Thyroid gland (tissue), 4 donors: ENCODE measurements around the gene RTP5. TPM values are rescaled to one million over a fixed set of nuclear protein-coding genes. Genes with fewer than 3 reads are reported as not detected.

ENCODE experiments used
- DNase-seq, 2 donors: peaks; one replicate each; pipeline ENCODE4 v3.0.0-alpha.2; 2019
- H3K27ac ChIP-seq, 3 donors: fragments of 200-600 bp; sonication (generic); 1 replicate in 2 of 3; 2 replicates in 1 of 3; pipeline ENCODE4 v1.5.1; 2016 to 2019; ENCODE audit warnings: mild to moderate bottlenecking in 1 of 3, moderate library complexity in 1 of 3
- H3K27me3 ChIP-seq: fragments of 200-600 bp; sonication (generic); one replicate; pipeline ENCODE4 v1.5.1; 2019
- H3K36me3 ChIP-seq, 2 donors: fragments of 200-600 bp; sonication (generic); one replicate each; pipeline ENCODE4 v1.5.1; 2016 to 2019
- H3K4me1 ChIP-seq, 2 donors: fragments of 200-600 bp; sonication (generic); one replicate each; pipeline ENCODE4 v1.5.1; 2017 to 2019
- H3K4me3 ChIP-seq, 3 donors: fragments of 200-600 bp; sonication (generic); replicated peaks in 1 of 3; 1 replicate in 2 of 3; 2 replicates in 1 of 3; pipeline ENCODE4 v1.5.1; 2016; ENCODE audit warnings: mild to moderate bottlenecking in 1 of 3
- H3K9me3 ChIP-seq: fragments of 200-600 bp; sonication (generic); one replicate; pipeline ENCODE4 v1.5.1; 2017
- CTCF ChIP-seq, 6 experiments: fragments of 200-600 bp in 3 of 6; fragments of 450-650 bp in 3 of 6; sonication (generic) in 3 of 6; IDR thresholded peaks; one replicate each; pipeline ENCODE4 v1.5.1; 2016 to 2019; ENCODE audit warnings: antibody characterized with exemption in 6 of 6, mild to moderate bottlenecking in 2 of 6, inconsistent platforms in 1 of 6, moderate library complexity in 1 of 6
- POLR2A ChIP-seq, 2 donors: fragments of 450-650 bp; IDR thresholded peaks; one replicate each; pipeline ENCODE4 v1.6.1; 2017; ENCODE audit warnings: antibody characterized with exemption in 2 of 2, mild to moderate bottlenecking in 2 of 2, moderate library complexity in 1 of 2
- WGBS, 2 donors: methylation state at CpG; one replicate each; pipeline ENCODE4 v1.1.5; 2017; 5-methylcytosine and 5-hydroxymethylcytosine counted together
- intact Hi-C: fragments of 100-400 bp; cut with DNase I; formaldehyde crosslinking; loops from one replicate; pipeline ENCODE4 v1.15.1; 2023
- total RNA-seq, 4 donors: library from RNA; depleted of rRNA; stranded (reverse); fragments of >200 nt; gene quantifications; one replicate each; pipeline ENCODE4 v1.2.3, GENCODE V29; 2016

RTP5 gene
- total RNA-seq, 4 donors from 2014 or later = 0.13 TPM; not detected in 3

DNA sequence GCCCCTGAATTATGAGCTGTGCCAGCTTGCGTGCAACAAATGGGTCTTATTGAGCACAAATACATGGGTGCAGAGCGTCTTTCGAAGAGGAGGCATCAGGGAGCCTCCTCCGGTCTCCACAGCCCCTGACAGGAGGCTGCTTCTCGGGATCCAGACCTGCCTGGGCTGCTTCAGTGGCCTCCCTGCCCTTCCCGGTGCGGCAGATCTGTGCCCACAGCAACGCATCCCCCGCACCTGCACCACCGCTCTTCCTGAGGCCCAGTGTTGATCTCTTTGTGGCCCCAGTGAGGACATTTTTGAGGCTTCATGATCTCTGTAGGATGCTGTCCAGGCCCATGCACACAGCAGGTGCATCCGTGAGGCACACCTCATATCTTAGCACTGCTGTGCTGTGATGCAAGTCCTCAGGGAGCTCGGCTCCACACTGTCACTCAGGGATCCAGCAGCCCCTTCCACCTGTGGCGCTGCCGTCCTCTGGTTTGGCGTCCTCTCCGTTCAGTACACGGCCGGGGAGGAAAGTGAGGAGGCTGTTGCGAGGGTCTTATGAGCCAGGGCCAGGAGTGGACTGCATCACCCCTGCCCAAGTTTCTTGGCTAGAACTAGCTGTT, 17.4 kb downstream of the RTP5 start:
- TF ChIP-seq CTCF (IDR thresholded peaks at IDR 0.05) (no peak), POLR2A (IDR thresholded peaks at IDR 0.05) (no peak)
- H3K4me1 ChIP-seq = peaks cover 4 to 15% of the 10 kb centered on the region in 2 donors
- H3K4me3 ChIP-seq = no peak overlapping the region
- no peaks in the 10 kb centered on the region for H3K36me3 ChIP-seq
- DNase-seq = no peak
- 96 to 97% methylated on average over 18 to 19 of the region's 19 CpGs for WGBS, 2 donors
- no peaks in the 10 kb centered on the region for H3K27me3 ChIP-seq
- H3K9me3 ChIP-seq = no peaks in the 10 kb centered on the region
- intact Hi-C loops = no loop called here
- no peak overlapping the region for H3K27ac ChIP-seq

GRCh38 chr2:241887806-241888522, 18.4 kb downstream of the RTP5 start:
- Histone ChIP-seq H3K36me3 (no peaks in the 10 kb centered on the region), H3K27ac (no peak overlapping the region), H3K27me3 (no peaks in the 10 kb centered on the region), H3K4me1 (peaks cover 0 to 13% of the 10 kb centered on the region in 2 donors), H3K4me3 (no peak overlapping the region), H3K9me3 (no peaks in the 10 kb centered on the region)
- TF ChIP-seq CTCF (IDR thresholded peaks at IDR 0.05) = no peak
- no peak for TF ChIP-seq POLR2A (IDR thresholded peaks at IDR 0.05)
- intact Hi-C loops = no loop called here
- no peak for DNase-seq
- WGBS, 2 donors = 90 to 92% methylated on average over 20 to 21 of the region's 24 CpGs

- Histone ChIP-seq H3K4me3 (no peak overlapping the region), H3K9me3 (no peaks in the 10 kb centered on the region), H3K27me3 (no peaks in the 10 kb centered on the region), H3K4me1 (peaks cover 0 to 12% of the 10 kb centered on the region in 2 donors), H3K36me3 (no peaks in the 10 kb centered on the region), H3K27ac (no peak overlapping the region)
- 72 to 73% methylated on average over 4 of the region's 6 CpGs for WGBS, 2 donors
- no peak for DNase-seq
- TF ChIP-seq POLR2A (IDR thresholded peaks at IDR 0.05) (no peak), CTCF (IDR thresholded peaks at IDR 0.05) (no peak)
- intact Hi-C loops = no loop called here
Observed at GRCh38 chr2:241888641-241889040, 19.1 kb downstream of the RTP5 start.

- no peak overlapping the region for H3K27ac ChIP-seq
- no peaks in the 10 kb centered on the region for H3K27me3 ChIP-seq
- DNase-seq = no peak
- no peak overlapping the region for H3K4me3 ChIP-seq
- 90% methylated on average over 27 to 29 of the region's 29 CpGs for WGBS, 2 donors
- TF ChIP-seq CTCF (IDR thresholded peaks at IDR 0.05) (no peak), POLR2A (IDR thresholded peaks at IDR 0.05) (no peak)
- H3K36me3 ChIP-seq = no peaks in the 10 kb centered on the region
- H3K9me3 ChIP-seq = no peaks in the 10 kb centered on the region
- peaks cover 11 to 25% of the 10 kb centered on the region in 2 donors for H3K4me1 ChIP-seq
- intact Hi-C loops = no loop called here
Observed at GRCh38 chr2:241890524-241891235, 21.2 kb downstream of the RTP5 start.
